ENCODE measurements around the gene UBAP1L.

UBAP1L gene

DNA sequence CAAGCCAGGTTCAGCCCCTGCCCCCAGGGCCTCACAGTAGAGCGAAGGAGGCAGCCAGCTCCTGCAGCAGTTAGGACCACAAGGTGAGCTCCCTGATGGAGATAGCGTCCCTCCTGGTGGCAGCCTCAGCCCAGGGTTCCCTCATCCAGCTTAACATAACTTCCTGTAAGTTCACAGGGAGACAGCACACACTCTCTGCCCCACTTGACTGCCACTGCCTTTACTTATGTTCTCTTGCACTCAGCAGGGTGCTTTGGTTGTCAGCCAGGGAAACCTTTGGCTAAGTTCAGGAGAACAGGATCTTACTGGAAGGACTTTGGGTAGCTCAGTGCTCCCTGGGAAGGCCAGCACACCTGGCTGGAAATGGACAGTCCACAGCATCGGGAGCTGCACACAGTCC lies 27.6 kb downstream of the UBAP1L start:
- H3K36me3 Mint-ChIP-seq (ENCODE audit: low read depth), result no peaks in the 10 kb centered on the region
- no peak overlapping the region for H3K4me3 Mint-ChIP-seq
- peak overlapping the region; percentile 3 to 59 (median 32) for H3K27ac Mint-ChIP-seq
- H3K27me3 Mint-ChIP-seq (ENCODE audit: low read depth), result peaks cover 5% of the 10 kb centered on the region
- H3K4me1 Mint-ChIP-seq, result peaks cover 72% of the 10 kb centered on the region
- H3K9me3 Mint-ChIP-seq, result no peaks in the 10 kb centered on the region
- TF ChIP-seq, protein P1, sequence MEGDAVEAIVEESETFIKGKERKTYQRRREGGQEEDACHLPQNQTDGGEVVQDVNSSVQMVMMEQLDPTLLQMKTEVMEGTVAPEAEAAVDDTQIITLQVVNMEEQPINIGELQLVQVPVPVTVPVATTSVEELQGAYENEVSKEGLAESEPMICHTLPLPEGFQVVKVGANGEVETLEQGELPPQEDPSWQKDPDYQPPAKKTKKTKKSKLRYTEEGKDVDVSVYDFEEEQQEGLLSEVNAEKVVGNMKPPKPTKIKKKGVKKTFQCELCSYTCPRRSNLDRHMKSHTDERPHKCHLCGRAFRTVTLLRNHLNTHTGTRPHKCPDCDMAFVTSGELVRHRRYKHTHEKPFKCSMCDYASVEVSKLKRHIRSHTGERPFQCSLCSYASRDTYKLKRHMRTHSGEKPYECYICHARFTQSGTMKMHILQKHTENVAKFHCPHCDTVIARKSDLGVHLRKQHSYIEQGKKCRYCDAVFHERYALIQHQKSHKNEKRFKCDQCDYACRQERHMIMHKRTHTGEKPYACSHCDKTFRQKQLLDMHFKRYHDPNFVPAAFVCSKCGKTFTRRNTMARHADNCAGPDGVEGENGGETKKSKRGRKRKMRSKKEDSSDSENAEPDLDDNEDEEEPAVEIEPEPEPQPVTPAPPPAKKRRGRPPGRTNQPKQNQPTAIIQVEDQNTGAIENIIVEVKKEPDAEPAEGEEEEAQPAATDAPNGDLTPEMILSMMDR (IDR thresholded peaks at IDR 0.05; ENCODE audit: unreplicated experiment in 3 of 3), result no peak

- H3K27me3 Mint-ChIP-seq (ENCODE audit: low read depth), result peaks cover 7% of the 10 kb centered on the region
- H3K9me3 Mint-ChIP-seq, result no peaks in the 10 kb centered on the region
- peaks cover 73% of the 10 kb centered on the region for H3K4me1 Mint-ChIP-seq
- H3K4me3 Mint-ChIP-seq, result no peak overlapping the region
- TF ChIP-seq, protein P1 (IDR thresholded peaks at IDR 0.05; ENCODE audit: unreplicated experiment in 3 of 3), result no peak
- H3K36me3 Mint-ChIP-seq (ENCODE audit: low read depth), result no peaks in the 10 kb centered on the region
- peak overlapping the region; percentile 32 to 59 (median 54) for H3K27ac Mint-ChIP-seq
Measured at GRCh38 chr15:65086680-65087111, 28.3 kb downstream of the UBAP1L start.

GRCh38 chr15:65085990-65086679 lies 28.9 kb downstream of the UBAP1L start:
- peaks cover 75% of the 10 kb centered on the region for H3K4me1 Mint-ChIP-seq
- no peak overlapping the region for H3K4me3 Mint-ChIP-seq
- TF ChIP-seq, protein P1 (IDR thresholded peaks at IDR 0.05; ENCODE audit: unreplicated experiment in 3 of 3), result peak; percentile 32 to 52 (median 38)
- H3K36me3 Mint-ChIP-seq (ENCODE audit: low read depth), result no peaks in the 10 kb centered on the region
- H3K27ac Mint-ChIP-seq, result peak overlapping the region; percentile 25 to 96 (median 48)
- no peaks in the 10 kb centered on the region for H3K9me3 Mint-ChIP-seq
- peaks cover 7% of the 10 kb centered on the region for H3K27me3 Mint-ChIP-seq (ENCODE audit: low read depth)

GRCh38 chr15:65085207-65085753 lies 29.7 kb downstream of the UBAP1L start:
- Mint-ChIP-seq H3K9me3 (no peaks in the 10 kb centered on the region), H3K36me3 (ENCODE audit: low read depth) (no peaks in the 10 kb centered on the region), H3K27me3 (ENCODE audit: low read depth) (peaks cover 7% of the 10 kb centered on the region), H3K27ac (peak overlapping the region; percentile 24 to 96 (median 55)), H3K4me1 (peaks cover 81% of the 10 kb centered on the region), H3K4me3 (peak overlapping the region in 1 of 3 experiments; percentile 39)
- TF ChIP-seq, protein P1 (IDR thresholded peaks at IDR 0.05; ENCODE audit: unreplicated experiment in 3 of 3), result no peak

DNA sequence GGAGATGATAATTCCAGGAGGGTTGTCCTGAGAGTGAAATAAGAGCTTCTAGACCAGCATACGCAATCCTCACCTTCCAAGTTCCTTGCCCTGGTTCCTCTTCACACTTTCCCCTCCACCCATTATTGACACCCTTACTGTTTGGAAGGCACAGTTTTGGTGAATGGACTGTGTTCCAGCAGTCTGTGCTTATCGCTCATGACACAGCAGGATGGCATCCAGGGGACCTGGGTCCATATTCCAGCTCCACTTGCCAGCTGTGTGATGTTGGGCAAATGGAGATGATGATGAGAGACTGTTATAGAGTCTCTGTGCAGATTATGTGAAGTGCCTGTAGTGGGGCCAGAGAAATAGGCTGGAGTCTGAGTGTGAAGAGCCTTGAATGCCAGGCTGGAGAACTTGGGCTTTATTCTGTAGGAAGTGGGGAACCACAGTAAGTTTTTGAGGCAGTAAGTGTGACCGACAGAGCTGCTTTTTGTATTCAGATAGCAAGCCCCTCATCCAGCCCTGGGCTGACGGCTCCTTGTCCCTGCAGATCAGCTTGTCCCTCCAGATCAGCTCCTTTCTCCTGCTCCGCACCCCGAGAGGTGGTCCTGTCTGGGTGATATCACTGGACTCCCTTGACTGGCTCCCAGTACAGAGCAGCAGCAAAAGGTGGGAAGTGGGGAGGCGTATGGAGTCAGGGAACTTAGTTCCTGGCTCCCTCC lies 30.3 kb downstream of the UBAP1L start:
- TF ChIP-seq, protein P1 (IDR thresholded peaks at IDR 0.05; ENCODE audit: unreplicated experiment in 3 of 3), result no peak
- no peaks in the 10 kb centered on the region for H3K9me3 Mint-ChIP-seq

More for the DNA sequence above, 30.3 kb downstream of the UBAP1L start:
- H3K4me3 Mint-ChIP-seq, result no peak overlapping the region
- peaks cover 81% of the 10 kb centered on the region for H3K4me1 Mint-ChIP-seq
- H3K27me3 Mint-ChIP-seq (ENCODE audit: low read depth), result peaks cover 7% of the 10 kb centered on the region
- no peaks in the 10 kb centered on the region for H3K36me3 Mint-ChIP-seq (ENCODE audit: low read depth)
- H3K27ac Mint-ChIP-seq, result peak overlapping the region; percentile 28 to 96 (median 55)
